Measurements from ENCODE around the gene TEX13A. TPM values are rescaled to one million over a fixed set of nuclear protein-coding genes. Genes with fewer than 3 reads are reported as not detected.

Gene TEX13A
- total and polyA plus RNA-seq, 2 of the 13 experiments (the other 11 are each of a cell fraction or from before 2014, with no cell fraction given) = not detected

GRCh38 chrX:105210258-105210657 is 10.2 kb downstream of the TEX13A start:
- Histone ChIP-seq H3K36me3 (replicated peaks in 1 of 2; ENCODE audit: control insufficient read depth in 1 of 2, insufficient read depth in 2 of 2, low read length in 2 of 2) (no peaks in the 10 kb centered on the region), H3K4me1 (ENCODE audit: insufficient read depth, low read length) (no peaks in the 10 kb centered on the region), H3K4me3 (replicated peaks in 1 of 3; ENCODE audit: insufficient read depth in 1 of 3, low read depth in 2 of 3, low read length in 3 of 3) (no peak overlapping the region), H3K27me3 (ENCODE audit: control insufficient read depth in 1 of 2, insufficient read depth in 2 of 2, low read length in 2 of 2) (no peaks in the 10 kb centered on the region), H3K9ac (ENCODE audit: insufficient read depth, low read depth, low read length) (no peak overlapping the region), H3K9me3 (ENCODE audit: low read length) (no peaks in the 10 kb centered on the region), H2AFZ (ENCODE audit: low read length) (no peak overlapping the region), H3K4me2 (ENCODE audit: low read depth, low read length) (no peak overlapping the region), H3K79me2 (ENCODE audit: insufficient read depth, low read length) (no peaks in the 10 kb centered on the region), H3K27ac (ENCODE audit: extremely low read length, insufficient read depth, low read length) (no peak overlapping the region), H4K20me1 (ENCODE audit: insufficient read depth, low read length) (no peaks in the 10 kb centered on the region)
- ATAC-seq = no peak
- no TSS peak for BruUV-seq (replicated peaks)
- intact Hi-C loops (cut with micrococcal nuclease; ENCODE audit: unreplicated experiment) = no loop called here
- CTCF ChIA-PET (ENCODE audit: low intra/inter-chr PET ratio, low total read pairs) = no interaction called here
- no peak for FAIRE-seq
- POLR2A ChIA-PET = no interaction called here
- WGBS (ENCODE audit: low lambda C conversion rate) = 33% methylated on average over 2 of the region's 2 CpGs
- no peak for DNase-seq (ENCODE audit: low spot score)
- in situ Hi-C loops (cut with HindIII; ENCODE audit: extremely low pct_ligation_motif_present, low pct_unique_long_range_greater_than_20kb) = no loop called here
- TF ChIP-seq FOSL2 (CRISPR knock-in tag; IDR thresholded peaks at IDR 0.05) (no peak), ZNF180 (CRISPR knock-in tag; IDR thresholded peaks at IDR 0.05; ENCODE audit: borderline replicate concordance, low read depth) (no peak), SP5 (CRISPR knock-in tag; IDR thresholded peaks at IDR 0.05; ENCODE audit: borderline replicate concordance, low read depth) (no peak), KMT2B (CRISPR knock-in tag; IDR thresholded peaks at IDR 0.05) (no peak), PLRG1 (conservative IDR thresholded peaks at IDR 0.05) (no peak), ZNF296 (CRISPR knock-in tag; conservative IDR thresholded peaks at IDR 0.05) (no peak)

GRCh38 chrX:105209406-105209805 is 11.1 kb downstream of the TEX13A start:
- no TSS peak for BruUV-seq (replicated peaks)
- no peak for DNase-seq (ENCODE audit: low spot score)
- Histone ChIP-seq H3K4me3 (replicated peaks in 1 of 3; ENCODE audit: insufficient read depth in 1 of 3, low read depth in 2 of 3, low read length in 3 of 3) (no peak overlapping the region), H4K20me1 (ENCODE audit: insufficient read depth, low read length) (no peaks in the 10 kb centered on the region), H3K27me3 (ENCODE audit: control insufficient read depth in 1 of 2, insufficient read depth in 2 of 2, low read length in 2 of 2) (no peaks in the 10 kb centered on the region), H3K27ac (ENCODE audit: extremely low read length, insufficient read depth, low read length) (no peak overlapping the region), H3K4me2 (ENCODE audit: low read depth, low read length) (no peak overlapping the region), H3K4me1 (ENCODE audit: insufficient read depth, low read length) (no peaks in the 10 kb centered on the region), H3K9me3 (ENCODE audit: low read length) (no peaks in the 10 kb centered on the region), H3K79me2 (ENCODE audit: insufficient read depth, low read length) (no peaks in the 10 kb centered on the region), H3K36me3 (replicated peaks in 1 of 2; ENCODE audit: control insufficient read depth in 1 of 2, insufficient read depth in 2 of 2, low read length in 2 of 2) (no peaks in the 10 kb centered on the region), H3K9ac (ENCODE audit: insufficient read depth, low read depth, low read length) (no peak overlapping the region), H2AFZ (ENCODE audit: low read length) (no peak overlapping the region)
- CTCF ChIA-PET (ENCODE audit: low intra/inter-chr PET ratio, low total read pairs) = no interaction called here
- FAIRE-seq = no peak
- POLR2A ChIA-PET = no interaction called here
- TF ChIP-seq ZFP90 (CRISPR knock-in tag; IDR thresholded peaks at IDR 0.05; ENCODE audit: borderline replicate concordance) (no peak), SOX5 (CRISPR knock-in tag; IDR thresholded peaks at IDR 0.05; ENCODE audit: borderline replicate concordance) (no peak), HMG20B (CRISPR knock-in tag; conservative IDR thresholded peaks at IDR 0.05) (no peak), AHDC1 (CRISPR knock-in tag; IDR thresholded peaks at IDR 0.05; ENCODE audit: borderline replicate concordance) (no peak), AGO2 (optimal IDR thresholded peaks at IDR 0.05; ENCODE audit: low read depth, low read length) (no peak), TAF1 (CRISPR knock-in tag; IDR thresholded peaks at IDR 0.05) (no peak), GPN1 (CRISPR knock-in tag; IDR thresholded peaks at IDR 0.05; ENCODE audit: borderline replicate concordance) (no peak), ZBTB38 (CRISPR knock-in tag; IDR thresholded peaks at IDR 0.05) (no peak)
- ATAC-seq = no peak
- in situ Hi-C loops (cut with HindIII; ENCODE audit: extremely low pct_ligation_motif_present, low pct_unique_long_range_greater_than_20kb) = no loop called here
- intact Hi-C loops (cut with micrococcal nuclease; ENCODE audit: unreplicated experiment) = no loop called here
